ENCODE data around the gene NRG2. TPM values are rescaled to one million over a fixed set of nuclear protein-coding genes. Genes with fewer than 3 reads are reported as not detected.

Gene NRG2
- total RNA-seq, 3 donors from 2014 or later (not counting 1 experiment from before 2014, with no cell fraction given), result 0.21 to 0.50 (median 0.40) TPM

DNA sequence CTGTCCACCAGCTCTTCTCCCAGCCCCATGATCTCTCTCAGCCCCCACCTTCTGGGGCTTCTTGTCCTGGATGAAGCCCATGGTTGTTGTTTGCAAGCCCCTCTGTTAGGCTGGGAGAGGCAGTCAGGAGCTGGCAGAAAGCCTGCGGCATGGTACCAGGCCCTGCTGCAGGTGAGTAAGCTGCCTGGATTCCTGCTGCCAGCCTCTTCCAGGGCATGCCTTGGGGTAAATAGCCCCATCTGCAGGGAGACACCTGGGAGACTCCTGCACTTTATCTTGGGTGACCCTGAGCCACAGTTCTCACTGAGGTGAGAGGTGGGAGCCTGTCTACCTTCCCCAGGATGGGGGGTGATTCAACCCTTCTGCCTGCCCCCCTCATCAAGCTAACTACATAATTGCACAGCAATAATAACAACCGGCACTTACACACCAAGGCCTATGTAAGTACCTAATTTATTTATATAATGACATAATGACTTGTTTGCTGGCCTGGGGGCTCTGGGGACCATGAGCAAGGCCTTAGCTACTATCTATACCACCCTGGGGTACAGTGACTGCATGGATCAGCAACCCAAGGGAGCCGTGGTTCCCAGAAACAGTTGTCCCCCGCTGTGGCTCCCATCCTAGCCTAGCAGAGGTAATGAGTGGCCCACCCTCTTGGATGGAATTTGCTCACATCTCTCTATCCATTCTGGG is 131.5 kb downstream of the NRG2 start:
- no peak overlapping the region for H3K27ac ChIP-seq (ENCODE audit: low read length)
- Mint-ChIP-seq H3K4me1 (no peaks in the 10 kb centered on the region), H3K27ac (no peak overlapping the region), H3K36me3 (no peaks in the 10 kb centered on the region), H3K4me3 (no peak overlapping the region), H3K9me3 (no peaks in the 10 kb centered on the region), H3K27me3 (ENCODE audit: low read depth in 2 of 2) (peaks cover 4 to 22% of the 10 kb centered on the region in 2 donors)
- DNase-seq, result no peak
- H3K9me3 ChIP-seq (ENCODE audit: control insufficient read depth, insufficient read depth, low read length), result no peaks in the 10 kb centered on the region
- no peak for ATAC-seq
- H3K4me1 ChIP-seq (ENCODE audit: control insufficient read depth, insufficient read depth, low read length), result no peaks in the 10 kb centered on the region
- WGBS (ENCODE audit: insufficient coverage), result 88% methylated on average over 3 of the region's 4 CpGs
- TF ChIP-seq, protein P1, sequence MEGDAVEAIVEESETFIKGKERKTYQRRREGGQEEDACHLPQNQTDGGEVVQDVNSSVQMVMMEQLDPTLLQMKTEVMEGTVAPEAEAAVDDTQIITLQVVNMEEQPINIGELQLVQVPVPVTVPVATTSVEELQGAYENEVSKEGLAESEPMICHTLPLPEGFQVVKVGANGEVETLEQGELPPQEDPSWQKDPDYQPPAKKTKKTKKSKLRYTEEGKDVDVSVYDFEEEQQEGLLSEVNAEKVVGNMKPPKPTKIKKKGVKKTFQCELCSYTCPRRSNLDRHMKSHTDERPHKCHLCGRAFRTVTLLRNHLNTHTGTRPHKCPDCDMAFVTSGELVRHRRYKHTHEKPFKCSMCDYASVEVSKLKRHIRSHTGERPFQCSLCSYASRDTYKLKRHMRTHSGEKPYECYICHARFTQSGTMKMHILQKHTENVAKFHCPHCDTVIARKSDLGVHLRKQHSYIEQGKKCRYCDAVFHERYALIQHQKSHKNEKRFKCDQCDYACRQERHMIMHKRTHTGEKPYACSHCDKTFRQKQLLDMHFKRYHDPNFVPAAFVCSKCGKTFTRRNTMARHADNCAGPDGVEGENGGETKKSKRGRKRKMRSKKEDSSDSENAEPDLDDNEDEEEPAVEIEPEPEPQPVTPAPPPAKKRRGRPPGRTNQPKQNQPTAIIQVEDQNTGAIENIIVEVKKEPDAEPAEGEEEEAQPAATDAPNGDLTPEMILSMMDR (IDR thresholded peaks at IDR 0.05), result no peak
- H3K27me3 ChIP-seq (ENCODE audit: control insufficient read depth, insufficient read depth, low read length), result peaks cover 3% of the 10 kb centered on the region
- no peak overlapping the region for H3K4me3 ChIP-seq (ENCODE audit: low read length)
- intact Hi-C loops (cut with micrococcal nuclease), result no loop called here
- H3K36me3 ChIP-seq (ENCODE audit: control insufficient read depth, insufficient read depth, low read length), result no peaks in the 10 kb centered on the region

DNA sequence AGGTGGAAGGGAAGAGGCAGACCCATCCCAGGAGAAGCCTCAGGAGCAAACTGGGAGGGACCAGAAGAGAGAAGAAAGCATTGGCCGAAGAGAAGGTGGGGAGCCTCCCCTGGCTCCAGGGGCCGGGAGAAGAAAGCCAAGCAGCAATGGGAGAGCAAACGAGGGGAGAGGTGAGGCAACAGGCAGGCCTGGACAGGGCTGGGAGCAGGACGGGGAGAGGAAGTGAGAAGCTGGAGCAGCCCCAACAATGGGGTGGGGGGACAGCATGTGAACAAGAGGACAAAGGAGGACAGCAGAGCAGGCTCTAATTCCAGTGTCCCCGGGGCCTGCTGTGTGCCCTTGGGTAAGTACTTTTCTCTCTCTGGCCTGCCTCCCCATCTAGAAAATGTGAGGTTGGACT is 132.2 kb downstream of the NRG2 start:
- peaks cover 3% of the 10 kb centered on the region for H3K27me3 ChIP-seq (ENCODE audit: control insufficient read depth, insufficient read depth, low read length)
- Mint-ChIP-seq H3K27ac (no peak overlapping the region), H3K4me3 (no peak overlapping the region), H3K4me1 (no peaks in the 10 kb centered on the region), H3K36me3 (no peaks in the 10 kb centered on the region), H3K9me3 (no peaks in the 10 kb centered on the region), H3K27me3 (ENCODE audit: low read depth in 2 of 2) (peaks cover 4 to 19% of the 10 kb centered on the region in 2 donors)
- ATAC-seq (no peak), DNase-seq (no peak)
- 84% methylated on average over 5 of the region's 5 CpGs for WGBS (ENCODE audit: insufficient coverage)
- H3K9me3 ChIP-seq (ENCODE audit: control insufficient read depth, insufficient read depth, low read length), result no peaks in the 10 kb centered on the region
- TF ChIP-seq, protein P1 (IDR thresholded peaks at IDR 0.05), result no peak
- no peak overlapping the region for H3K27ac ChIP-seq (ENCODE audit: low read length)
- no peaks in the 10 kb centered on the region for H3K4me1 ChIP-seq (ENCODE audit: control insufficient read depth, insufficient read depth, low read length)
- no peaks in the 10 kb centered on the region for H3K36me3 ChIP-seq (ENCODE audit: control insufficient read depth, insufficient read depth, low read length)
- H3K4me3 ChIP-seq (ENCODE audit: low read length), result no peak overlapping the region
- intact Hi-C loops (cut with micrococcal nuclease), result no loop called here

DNA sequence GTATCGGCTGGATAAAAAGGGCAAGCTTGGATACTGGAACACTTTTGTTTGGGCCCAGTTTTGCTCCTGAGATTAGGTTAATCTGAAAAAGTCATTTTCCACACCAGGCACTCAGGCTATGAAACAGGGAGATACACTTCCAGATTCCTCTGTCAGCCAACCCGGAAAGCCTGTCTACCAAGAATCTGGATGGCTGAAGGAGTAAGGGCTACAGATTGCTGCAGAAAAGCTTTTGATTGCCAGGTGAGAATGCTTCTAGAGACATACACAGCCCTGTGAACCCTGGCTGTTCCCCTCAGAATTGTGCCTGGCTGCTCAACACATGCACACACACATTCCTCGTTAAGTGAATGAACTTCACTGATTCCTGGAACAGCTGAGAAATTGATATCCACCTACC is 133.1 kb downstream of the NRG2 start:
- ATAC-seq (no peak), DNase-seq (no peak)
- no peaks in the 10 kb centered on the region for H3K36me3 ChIP-seq (ENCODE audit: control insufficient read depth, insufficient read depth, low read length)
- peaks cover 4% of the 10 kb centered on the region for H3K27me3 ChIP-seq (ENCODE audit: control insufficient read depth, insufficient read depth, low read length)
- peaks cover 4 to 11% of the 10 kb centered on the region in 2 donors for H3K27me3 Mint-ChIP-seq (ENCODE audit: low read depth in 2 of 2)
- intact Hi-C loops (cut with micrococcal nuclease), result no loop called here
- WGBS (ENCODE audit: insufficient coverage), result 95% methylated on average over 3 of the region's 3 CpGs
- H3K4me3 ChIP-seq (ENCODE audit: low read length), result no peak overlapping the region
- no peaks in the 10 kb centered on the region for H3K4me1 ChIP-seq (ENCODE audit: control insufficient read depth, insufficient read depth, low read length)
- no peak overlapping the region for H3K27ac ChIP-seq (ENCODE audit: low read length)
- no peak overlapping the region for H3K27ac Mint-ChIP-seq
- no peaks in the 10 kb centered on the region for H3K9me3 Mint-ChIP-seq
- H3K36me3 Mint-ChIP-seq, result no peaks in the 10 kb centered on the region
- no peaks in the 10 kb centered on the region for H3K9me3 ChIP-seq (ENCODE audit: control insufficient read depth, insufficient read depth, low read length)
- no peak overlapping the region for H3K4me3 Mint-ChIP-seq
- H3K4me1 Mint-ChIP-seq, result no peaks in the 10 kb centered on the region
- TF ChIP-seq, protein P1 (IDR thresholded peaks at IDR 0.05), result no peak

DNA sequence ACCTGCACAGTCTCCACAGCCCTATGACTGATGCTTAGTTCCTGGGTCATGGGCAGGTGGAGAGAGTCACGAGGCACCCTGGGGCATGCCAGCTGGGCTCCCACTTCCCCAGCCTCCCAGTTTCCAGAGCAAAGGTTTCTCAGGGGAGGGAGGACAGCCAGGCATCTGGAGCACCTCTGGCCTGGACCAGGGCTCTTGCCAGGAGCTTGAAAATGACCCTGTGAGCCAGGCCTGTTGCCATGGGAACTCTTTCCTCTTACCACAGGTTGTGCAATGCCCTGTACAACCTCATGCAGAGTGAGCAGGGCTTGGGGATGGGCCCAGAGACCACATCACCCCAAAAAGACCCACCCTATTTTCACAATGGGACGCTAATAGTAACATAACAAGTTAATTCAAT is 134.3 kb downstream of the NRG2 start:
- peaks cover 0 to 5% of the 10 kb centered on the region in 2 donors for H3K27me3 Mint-ChIP-seq (ENCODE audit: low read depth in 2 of 2)
- ATAC-seq, result no peak
- intact Hi-C loops (cut with micrococcal nuclease), result no loop called here
- Histone ChIP-seq H3K9me3 (ENCODE audit: control insufficient read depth, insufficient read depth, low read length) (no peaks in the 10 kb centered on the region), H3K4me1 (ENCODE audit: control insufficient read depth, insufficient read depth, low read length) (peaks cover 9% of the 10 kb centered on the region), H3K27ac (ENCODE audit: low read length) (no peak overlapping the region), H3K27me3 (ENCODE audit: control insufficient read depth, insufficient read depth, low read length) (peaks cover 11% of the 10 kb centered on the region), H3K4me3 (ENCODE audit: low read length) (no peak overlapping the region), H3K36me3 (ENCODE audit: control insufficient read depth, insufficient read depth, low read length) (no peaks in the 10 kb centered on the region)
- H3K4me1 Mint-ChIP-seq, result peaks cover 0 to under 1% of the 10 kb centered on the region in 2 donors
- no peak overlapping the region for H3K27ac Mint-ChIP-seq
- no peak for DNase-seq
- no peaks in the 10 kb centered on the region for H3K9me3 Mint-ChIP-seq
- no peaks in the 10 kb centered on the region for H3K36me3 Mint-ChIP-seq
- no peak overlapping the region for H3K4me3 Mint-ChIP-seq
- WGBS (ENCODE audit: insufficient coverage), result 75% methylated on average over 2 of the region's 2 CpGs
- TF ChIP-seq, protein P1 (IDR thresholded peaks at IDR 0.05), result no peak
